ENCODE results near the gene FBLL1. TPM values are rescaled to one million over a fixed set of nuclear protein-coding genes. Genes with fewer than 3 reads are reported as not detected.

FBLL1 gene
- total and polyA plus RNA-seq, 2 of the 8 experiments (the other 6 are each of a cell fraction or from before 2014, with no cell fraction given) = 8.3 to 30.9 TPM

GRCh38 chr5:168563959-168564358 is 34.9 kb downstream of the FBLL1 start (continued):
- TF ChIP-seq SP1 (IDR thresholded peaks at IDR 0.05; ENCODE audit: low read depth, low read length) (no peak), FOSL1 (IDR thresholded peaks at IDR 0.05; ENCODE audit: insufficient read depth, low read depth, low read length) (no peak), SUZ12 (IDR thresholded peaks at IDR 0.05; ENCODE audit: low read length) (no peak), SIN3A (conservative IDR thresholded peaks at IDR 0.05 in 1 of 2, IDR thresholded peaks at IDR 0.05 in 1 of 2; ENCODE audit: low read depth in 1 of 2, low read length in 2 of 2) (no peak), ASH2L (IDR thresholded peaks at IDR 0.05; ENCODE audit: low read length) (no peak)
